ENCODE measurements around the gene AIRE.

DNA sequence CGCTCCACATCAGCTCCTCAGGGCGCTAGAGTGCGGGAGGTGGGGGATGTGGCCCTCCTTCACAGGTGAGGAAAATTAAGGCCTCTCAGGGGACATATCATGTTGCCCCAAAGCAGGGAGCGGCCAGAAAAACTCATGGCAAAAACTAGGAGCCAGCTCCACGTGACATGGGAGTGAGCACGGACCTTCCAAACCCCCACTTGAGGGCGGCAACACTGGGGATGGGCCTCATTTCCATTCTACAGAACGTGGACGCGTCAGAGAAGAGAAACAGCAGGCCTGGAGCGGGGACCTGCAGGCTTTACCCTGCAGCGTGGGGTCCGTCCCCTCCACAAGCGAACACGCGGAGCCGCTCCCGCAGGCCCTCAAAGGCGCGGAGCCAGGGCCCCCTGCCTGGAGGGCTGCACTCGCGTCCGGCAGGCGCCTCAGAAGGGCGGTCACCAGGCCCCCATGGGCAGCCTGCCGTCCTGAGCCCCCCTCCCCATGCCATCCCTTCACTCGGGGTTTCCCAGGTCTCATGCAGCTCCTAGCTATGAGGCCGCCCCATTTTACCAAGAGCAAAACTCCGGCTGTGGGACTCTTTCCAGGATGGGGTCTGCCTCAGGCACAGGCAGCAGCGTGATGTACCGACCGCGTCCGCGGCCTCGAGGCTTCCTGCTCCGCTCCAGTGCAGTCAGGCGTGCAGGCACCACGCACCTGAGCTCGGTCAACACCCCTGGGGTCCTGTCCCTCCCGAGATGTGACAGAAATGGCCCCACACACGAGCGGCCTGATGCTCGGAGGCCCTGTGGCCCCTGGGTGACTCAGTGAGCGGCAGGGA, 48.0 kb downstream of the AIRE start:
- TF ChIP-seq, protein P1, sequence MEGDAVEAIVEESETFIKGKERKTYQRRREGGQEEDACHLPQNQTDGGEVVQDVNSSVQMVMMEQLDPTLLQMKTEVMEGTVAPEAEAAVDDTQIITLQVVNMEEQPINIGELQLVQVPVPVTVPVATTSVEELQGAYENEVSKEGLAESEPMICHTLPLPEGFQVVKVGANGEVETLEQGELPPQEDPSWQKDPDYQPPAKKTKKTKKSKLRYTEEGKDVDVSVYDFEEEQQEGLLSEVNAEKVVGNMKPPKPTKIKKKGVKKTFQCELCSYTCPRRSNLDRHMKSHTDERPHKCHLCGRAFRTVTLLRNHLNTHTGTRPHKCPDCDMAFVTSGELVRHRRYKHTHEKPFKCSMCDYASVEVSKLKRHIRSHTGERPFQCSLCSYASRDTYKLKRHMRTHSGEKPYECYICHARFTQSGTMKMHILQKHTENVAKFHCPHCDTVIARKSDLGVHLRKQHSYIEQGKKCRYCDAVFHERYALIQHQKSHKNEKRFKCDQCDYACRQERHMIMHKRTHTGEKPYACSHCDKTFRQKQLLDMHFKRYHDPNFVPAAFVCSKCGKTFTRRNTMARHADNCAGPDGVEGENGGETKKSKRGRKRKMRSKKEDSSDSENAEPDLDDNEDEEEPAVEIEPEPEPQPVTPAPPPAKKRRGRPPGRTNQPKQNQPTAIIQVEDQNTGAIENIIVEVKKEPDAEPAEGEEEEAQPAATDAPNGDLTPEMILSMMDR (IDR thresholded peaks at IDR 0.05) = no peak
- TF ChIP-seq POLR2A (IDR thresholded peaks at IDR 0.05) = no peak
